Stimulated activated CD8-positive, alpha-beta memory T cell treated with anti-CD3 and anti-CD28 coated beads, Interleukin-7, amount 100 ng/mL, for 1 hour (primary cell): ENCODE measurements around the gene ATP2B2.

Source experiments
- DNase-seq, 2 donors: peaks; one replicate each; pipeline ENCODE4 v3.0.0-alpha.2; 2020; ENCODE audit warnings: low read depth in 2 of 2

Gene ATP2B2

GRCh38 chr3:10510743-10511432 is 5.5 kb upstream of the ATP2B2 start:
- no peak for DNase-seq

GRCh38 chr3:10510086-10510742 is 4.8 kb upstream of the ATP2B2 start:
- no peak for DNase-seq

- DNase-seq = no peak
Observed at GRCh38 chr3:10509325-10509724, 3.9 kb upstream of the ATP2B2 start.

GRCh38 chr3:10508619-10509260 is 3.4 kb upstream of the ATP2B2 start:
- no peak for DNase-seq

GRCh38 chr3:10508235-10508618 is 2.8 kb upstream of the ATP2B2 start:
- no peak for DNase-seq

GRCh38 chr3:10507331-10507730 is 1.9 kb upstream of the ATP2B2 start:
- no peak for DNase-seq

GRCh38 chr3:10506696-10507095 is 1.3 kb upstream of the ATP2B2 start:
- no peak for DNase-seq

GRCh38 chr3:10505791-10506585 is 602 bp upstream of the ATP2B2 start:
- no peak for DNase-seq

- no peak for DNase-seq
Observed at GRCh38 chr3:10504171-10505049, 976 bp downstream of the ATP2B2 start.

- no peak for DNase-seq
Observed at GRCh38 chr3:10503217-10503796, 2.1 kb downstream of the ATP2B2 start.

GRCh38 chr3:10502185-10502880 is 3.1 kb downstream of the ATP2B2 start:
- DNase-seq = no peak

- no peak for DNase-seq
Observed at GRCh38 chr3:10501664-10502052, 3.7 kb downstream of the ATP2B2 start.

GRCh38 chr3:10500717-10501663 is 4.4 kb downstream of the ATP2B2 start:
- DNase-seq = no peak

GRCh38 chr3:10498271-10498670 is 7.1 kb downstream of the ATP2B2 start:
- DNase-seq = no peak

- DNase-seq = no peak
Observed at GRCh38 chr3:10497439-10497838, 7.9 kb downstream of the ATP2B2 start.

GRCh38 chr3:10496121-10496863 is 9.1 kb downstream of the ATP2B2 start:
- DNase-seq = no peak

- DNase-seq = no peak
Observed at GRCh38 chr3:10495614-10496013, 9.8 kb downstream of the ATP2B2 start.

- no peak for DNase-seq
Observed at GRCh38 chr3:10495003-10495402, 10.4 kb downstream of the ATP2B2 start.
